Measurements from ENCODE around the gene PKD2L1.
"Not testable (repeated sequence)": the region's sequence is repeated elsewhere in the genome, so short reads cannot be mapped to it uniquely, and the experiment has no call there.

PKD2L1 gene

GRCh38 chr10:100330079-100330478, at the start of gene PKD2L1:
PKD2L1 (minus strand) TSS chr10:100330228; CDS start chr10:100330103, 125 bp downstream.
- no peak for DNase-seq (ENCODE audit: low read depth)

GRCh38 chr10:100377830-100378229, 47.8 kb upstream of the PKD2L1 start:
- no peak for DNase-seq (ENCODE audit: low read depth)

- DNase-seq (ENCODE audit: low read depth): not testable (repeated sequence)
These were observed 46.6 kb upstream of the PKD2L1 start for GRCh38 chr10:100376656-100377055.

GRCh38 chr10:100374677-100375353, 44.8 kb upstream of the PKD2L1 start:
- not testable (repeated sequence) for DNase-seq (ENCODE audit: low read depth)

GRCh38 chr10:100374200-100374655, 44.2 kb upstream of the PKD2L1 start:
- DNase-seq (ENCODE audit: low read depth): no peak

GRCh38 chr10:100373298-100374199, 43.5 kb upstream of the PKD2L1 start:
- peak; percentile 99 for DNase-seq (ENCODE audit: low read depth)

- DNase-seq (ENCODE audit: low read depth): no peak
These were observed 42.6 kb upstream of the PKD2L1 start for GRCh38 chr10:100372415-100373297.

- no peak for DNase-seq (ENCODE audit: low read depth)
These were observed 41.5 kb upstream of the PKD2L1 start for GRCh38 chr10:100371482-100372027.

GRCh38 chr10:100370714-100371481, 40.9 kb upstream of the PKD2L1 start:
- DNase-seq (ENCODE audit: low read depth): peak; percentile 71

- DNase-seq (ENCODE audit: low read depth): no peak
These were observed 38.7 kb upstream of the PKD2L1 start for GRCh38 chr10:100368721-100369120.

- peak; percentile 51 for DNase-seq (ENCODE audit: low read depth)
These were observed 34.8 kb upstream of the PKD2L1 start for GRCh38 chr10:100364735-100365391.

GRCh38 chr10:100364175-100364574, 34.1 kb upstream of the PKD2L1 start:
- no peak for DNase-seq (ENCODE audit: low read depth)

- DNase-seq (ENCODE audit: low read depth): no peak
These were observed 32.8 kb upstream of the PKD2L1 start for GRCh38 chr10:100362570-100363496.

GRCh38 chr10:100360234-100360633, 30.2 kb upstream of the PKD2L1 start:
- DNase-seq (ENCODE audit: low read depth): no peak

- no peak for DNase-seq (ENCODE audit: low read depth)
These were observed 29.6 kb upstream of the PKD2L1 start for GRCh38 chr10:100359529-100360150.

- DNase-seq (ENCODE audit: low read depth): no peak
These were observed 29.0 kb upstream of the PKD2L1 start for GRCh38 chr10:100359030-100359432.

- DNase-seq (ENCODE audit: low read depth): no peak
These were observed 27.2 kb upstream of the PKD2L1 start for GRCh38 chr10:100357059-100357858.

All from fibroblast of gingiva (primary cell).